ENCODE measurements around the gene FITM1. TPM values are rescaled to one million over a fixed set of nuclear protein-coding genes. Genes with fewer than 3 reads are reported as not detected.
A peak's percentile ranks its signal among the peaks of the same experiment; 100 is the strongest.

FITM1 gene
- total RNA-seq, 3 donors from 2014 or later (not counting 1 experiment from before 2014, with no cell fraction given): 0.80 to 2.8 (median 2.3) TPM

GRCh38 chr14:24145690-24146452 is 15.4 kb downstream of the FITM1 start:
- Histone ChIP-seq H3K36me3 (ENCODE audit: control insufficient read depth, insufficient read depth, low read length) (peaks cover 36% of the 10 kb centered on the region), H3K9me3 (ENCODE audit: control insufficient read depth, insufficient read depth, low read length) (no peaks in the 10 kb centered on the region), H3K27me3 (ENCODE audit: control insufficient read depth, insufficient read depth, low read length) (no peaks in the 10 kb centered on the region), H3K27ac (ENCODE audit: low read length) (peak overlapping the region; percentile 88), H3K4me1 (ENCODE audit: control insufficient read depth, insufficient read depth, low read length) (peaks cover 36% of the 10 kb centered on the region), H3K4me3 (ENCODE audit: low read length) (peak overlapping the region; percentile 91)
- TF ChIP-seq CTCF (IDR thresholded peaks at IDR 0.05): no peak
- peak overlapping the region; percentile 97 for H3K4me3 Mint-ChIP-seq
- 6% methylated on average over 8 of the region's 9 CpGs for WGBS (ENCODE audit: insufficient coverage)
- peaks cover 58 to 82% of the 10 kb centered on the region in 2 donors for H3K4me1 Mint-ChIP-seq
- intact Hi-C loops (cut with micrococcal nuclease): loop anchor here (1.0 to 2.0 kb wide), 3 partner anchors 15 to 67 kb away; partner anchors contain the start of genes CHMP4A, IPO4 and IRF9
- DNase-seq (no peak), ATAC-seq (no peak)
- peak overlapping the region; percentile 94 for H3K27ac Mint-ChIP-seq
- H3K27me3 Mint-ChIP-seq (ENCODE audit: low read depth in 2 of 2): no peaks in the 10 kb centered on the region
- no peaks in the 10 kb centered on the region for H3K9me3 Mint-ChIP-seq
- H3K36me3 Mint-ChIP-seq: peaks cover 7% of the 10 kb centered on the region

- H3K4me1 ChIP-seq (ENCODE audit: control insufficient read depth, insufficient read depth, low read length): peaks cover 34% of the 10 kb centered on the region
- H3K36me3 ChIP-seq (ENCODE audit: control insufficient read depth, insufficient read depth, low read length): peaks cover 43% of the 10 kb centered on the region
- H3K4me3 Mint-ChIP-seq: peak within 1 kb of the TSS; percentile 97
- peaks cover 7% of the 10 kb centered on the region for H3K36me3 Mint-ChIP-seq
- DNase-seq (peak; percentile 82 to 92), ATAC-seq (peak; percentile 66 to 80 (median 70))
- peak within 1 kb of the TSS; percentile 91 for H3K4me3 ChIP-seq (ENCODE audit: low read length)
- no peaks in the 10 kb centered on the region for H3K9me3 Mint-ChIP-seq
- intact Hi-C loops (cut with micrococcal nuclease): loop anchor here (1.0 to 2.0 kb wide), 3 partner anchors 15 to 66 kb away; partner anchors contain the start of genes CHMP4A, IPO4 and IRF9
- H3K27ac ChIP-seq (ENCODE audit: low read length): peak within 1 kb of the TSS; percentile 88
- H3K9me3 ChIP-seq (ENCODE audit: control insufficient read depth, insufficient read depth, low read length): no peaks in the 10 kb centered on the region
- H3K4me1 Mint-ChIP-seq: peaks cover 59 to 80% of the 10 kb centered on the region in 2 donors
- no peaks in the 10 kb centered on the region for H3K27me3 ChIP-seq (ENCODE audit: control insufficient read depth, insufficient read depth, low read length)
- no peaks in the 10 kb centered on the region for H3K27me3 Mint-ChIP-seq (ENCODE audit: low read depth in 2 of 2)
- WGBS (ENCODE audit: insufficient coverage): 0% methylated on average over 20 of the region's 25 CpGs
- TF ChIP-seq CTCF (IDR thresholded peaks at IDR 0.05): no peak
- peak within 1 kb of the TSS; percentile 94 for H3K27ac Mint-ChIP-seq
These were observed 16.1 kb downstream of the FITM1 start, which contains the start of gene PSME2 for GRCh38 chr14:24146453-24146977. PSME2 (minus strand) TSS chr14:24146610; CDS start chr14:24146581, 29 bp downstream.

- peaks cover 49% of the 10 kb centered on the region for H3K36me3 ChIP-seq (ENCODE audit: control insufficient read depth, insufficient read depth, low read length)
- peak within 1 kb of the TSS; percentile 91 for H3K4me3 ChIP-seq (ENCODE audit: low read length)
- Mint-ChIP-seq H3K9me3 (no peaks in the 10 kb centered on the region), H3K4me1 (peaks cover 53 to 73% of the 10 kb centered on the region in 2 donors), H3K27ac (peak within 1 kb of the TSS; percentile 94), H3K36me3 (peaks cover 7% of the 10 kb centered on the region), H3K27me3 (ENCODE audit: low read depth in 2 of 2) (no peaks in the 10 kb centered on the region), H3K4me3 (peak within 1 kb of the TSS; percentile 97)
- intact Hi-C loops (cut with micrococcal nuclease): loop anchor here (1.0 to 2.0 kb wide), 6 partner anchors 11 to 124 kb away; partner anchors contain the start of genes CHMP4A, DCAF11, IPO4 and IRF9
- peaks cover 29% of the 10 kb centered on the region for H3K4me1 ChIP-seq (ENCODE audit: control insufficient read depth, insufficient read depth, low read length)
- WGBS (ENCODE audit: insufficient coverage): under 1% methylated on average over 57 of the region's 57 CpGs
- peak; percentile 86 to 95 (median 86) for ATAC-seq
- H3K9me3 ChIP-seq (ENCODE audit: control insufficient read depth, insufficient read depth, low read length): no peaks in the 10 kb centered on the region
- TF ChIP-seq CTCF (IDR thresholded peaks at IDR 0.05): no peak
- peak within 1 kb of the TSS; percentile 88 for H3K27ac ChIP-seq (ENCODE audit: low read length)
- no peaks in the 10 kb centered on the region for H3K27me3 ChIP-seq (ENCODE audit: control insufficient read depth, insufficient read depth, low read length)
- DNase-seq: peak; percentile 95 to 99
These were observed 16.7 kb downstream of the FITM1 start, which contains the start of gene RNF31 for GRCh38 chr14:24146978-24147760. RNF31 (plus strand) TSS chr14:24147498; CDS start chr14:24147699, 201 bp downstream.

Measured in natural killer cell (primary cell).